Neural cell (in vitro differentiated cells): ENCODE data around the gene CACNA1I. TPM values are rescaled to one million over a fixed set of nuclear protein-coding genes. Genes with fewer than 3 reads are reported as not detected.

Experiments
- H2AFZ ChIP-seq: fragments of 200-600, 300-800 bp; sonication (generic), shearing (Covaris generic); 2 replicates; pipeline ENCODE4 v1.6.0; 2014; ENCODE audit warnings: low read depth, mild to moderate bottlenecking, antibody characterized with exemption, low read length, moderate library complexity
- H3F3A ChIP-seq: fragments of 200-600 bp; shearing (Covaris generic); 2 replicates; pipeline ENCODE4 v1.6.1; 2016; ENCODE audit warnings: mild to moderate bottlenecking, moderate library complexity, mixed read lengths, antibody characterized with exemption, low read length; ENCODE audit not compliant: insufficient read depth, poor library complexity, severe bottlenecking
- H3K27ac ChIP-seq: fragments of 200-600, 300-800 bp; sonication (generic), shearing (Covaris generic); 2 replicates; pipeline ENCODE4 v1.5.1; 2014; ENCODE audit warnings: mild to moderate bottlenecking, low read length, moderate library complexity
- H3K27me3 ChIP-seq: fragments of 300-800, 200-600 bp; sonication (generic), shearing (Covaris generic); 2 replicates; pipeline ENCODE4 v1.6.0; 2014; ENCODE audit warnings: mild to moderate bottlenecking, low read depth, low read length, moderate library complexity; ENCODE audit not compliant: insufficient read depth
- H3K36me3 ChIP-seq: fragments of 300-800, 200-600 bp; sonication (generic), shearing (Covaris generic); 2 replicates; pipeline ENCODE4 v1.5.1; 2014; ENCODE audit warnings: mild to moderate bottlenecking, antibody characterized with exemption, low read length, moderate library complexity; ENCODE audit not compliant: insufficient read depth
- H3K4me2 ChIP-seq: fragments of 300-800, 200-600 bp; sonication (generic), shearing (Covaris generic); 2 replicates; pipeline ENCODE4 v1.6.0; 2014; ENCODE audit warnings: mild to moderate bottlenecking, low read length
- H3K4me3 ChIP-seq: fragments of 300-800, 200-600 bp; sonication (generic), shearing (Covaris generic); 2 replicates; pipeline ENCODE4 v1.5.1; 2014; ENCODE audit warnings: mild to moderate bottlenecking, low read length, moderate library complexity
- H3K79me2 ChIP-seq: fragments of 200-600 bp; shearing (Covaris generic); replicated peaks from 2 replicates; pipeline ENCODE4 v1.6.0; 2014; ENCODE audit warnings: mild to moderate bottlenecking, low read length, moderate library complexity; ENCODE audit not compliant: insufficient read depth
- H3K9ac ChIP-seq: fragments of 300-800, 200-600 bp; sonication (generic), shearing (Covaris generic); 2 replicates; pipeline ENCODE4 v1.6.1; 2016; ENCODE audit warnings: mild to moderate bottlenecking, low read length, mixed read lengths
- H3K9me2 ChIP-seq: fragments of 200-600 bp; shearing (Covaris generic); 2 replicates; pipeline ENCODE4 v1.6.1; 2016; ENCODE audit warnings: mild to moderate bottlenecking, low read length, mixed read lengths; ENCODE audit not compliant: insufficient read depth
- H3K9me3 ChIP-seq: fragments of 200-600, 300-800 bp; sonication (generic), shearing (Covaris generic); 2 replicates; pipeline ENCODE4 v1.6.1; 2016; ENCODE audit warnings: mild to moderate bottlenecking, mixed run types, low read length, moderate library complexity, mixed read lengths
- H4K20me1 ChIP-seq: fragments of 200-600 bp; shearing (Covaris generic); 2 replicates; pipeline ENCODE4 v1.6.1; 2016; ENCODE audit warnings: mild to moderate bottlenecking, mixed run types; ENCODE audit not compliant: insufficient read depth
- CTCF ChIP-seq: fragments of 450-650 bp; IDR thresholded peaks from 2 replicates; pipeline ENCODE4 v1.5.1; 2014; ENCODE audit warnings: antibody characterized with exemption, mild to moderate bottlenecking, moderate library complexity; ENCODE audit not compliant: poor library complexity, severe bottlenecking
- EP300 ChIP-seq: fragments of 450-650 bp; conservative IDR thresholded peaks from 2 replicates; pipeline ENCODE4 v1.6.1; 2014; ENCODE audit warnings: antibody characterized with exemption, mild to moderate bottlenecking, moderate library complexity; ENCODE audit not compliant: poor library complexity, severe bottlenecking
- EZH2 ChIP-seq: fragments of 200-600, 300-800 bp; shearing (Covaris generic), sonication (generic); IDR thresholded peaks from 2 replicates; pipeline ENCODE4 v1.6.1; 2014; ENCODE audit warnings: antibody characterized with exemption, low read length, borderline replicate concordance, mild to moderate bottlenecking; ENCODE audit not compliant: insufficient read depth, poor library complexity, severe bottlenecking
- MXI1 ChIP-seq: fragments of 450-650 bp; conservative IDR thresholded peaks from 2 replicates; pipeline ENCODE4 v1.6.1; 2014; ENCODE audit warnings: antibody characterized with exemption, mild to moderate bottlenecking; ENCODE audit not compliant: poor library complexity, severe bottlenecking
- POLR2AphosphoS5 ChIP-seq: IDR thresholded peaks from 2 replicates; pipeline ENCODE4 v1.6.1; 2012
- RAD21 ChIP-seq: fragments of 450-650 bp; conservative IDR thresholded peaks from 2 replicates; pipeline ENCODE4 v1.6.1; 2014; ENCODE audit warnings: antibody characterized with exemption, mild to moderate bottlenecking, moderate library complexity
- REST ChIP-seq: IDR thresholded peaks from 2 replicates; pipeline ENCODE4 v1.6.1; 2012; ENCODE audit warnings: borderline replicate concordance
- SMC3 ChIP-seq: fragments of 450-650 bp; conservative IDR thresholded peaks from 2 replicates; pipeline ENCODE4 v1.6.1; 2014; ENCODE audit warnings: antibody characterized with exemption, mild to moderate bottlenecking, moderate library complexity; ENCODE audit not compliant: poor library complexity
- TAF1 ChIP-seq: IDR thresholded peaks from 2 replicates; pipeline ENCODE4 v1.6.1; 2012; ENCODE audit warnings: low read depth
- polyA plus RNA-seq: library from polyadenylated mRNA; depleted of rRNA; stranded (reverse); fragments of >200 nt; gene quantifications from 2 replicates; pipeline ENCODE4 v1.2.3, GENCODE V29; 2014

CACNA1I gene
- polyA plus RNA-seq, 1 donor from 2014 or later, result 1.9 TPM

GRCh38 chr22:39589875-39590274 lies 19.3 kb downstream of the CACNA1I start:
- Histone ChIP-seq H3K9me2 (no peaks in the 10 kb centered on the region), H2AFZ (no peak overlapping the region), H3K9me3 (no peaks in the 10 kb centered on the region), H3K79me2 (no peaks in the 10 kb centered on the region), H3K36me3 (no peaks in the 10 kb centered on the region), H3K4me3 (no peak overlapping the region), H3F3A (no peaks in the 10 kb centered on the region), H3K4me2 (no peak overlapping the region), H3K27me3 (no peaks in the 10 kb centered on the region), H4K20me1 (no peaks in the 10 kb centered on the region), H3K9ac (no peak overlapping the region), H3K27ac (no peak overlapping the region)
- TF ChIP-seq POLR2AphosphoS5, result no peak

- Histone ChIP-seq H3K9ac (no peak overlapping the region), H3K27ac (no peak overlapping the region), H3K9me3 (no peaks in the 10 kb centered on the region), H2AFZ (no peak overlapping the region), H3K9me2 (no peaks in the 10 kb centered on the region), H4K20me1 (no peaks in the 10 kb centered on the region), H3K27me3 (peaks cover 4% of the 10 kb centered on the region), H3K4me3 (no peak overlapping the region), H3F3A (no peaks in the 10 kb centered on the region), H3K36me3 (no peaks in the 10 kb centered on the region), H3K79me2 (no peaks in the 10 kb centered on the region), H3K4me2 (no peak overlapping the region)
- TF ChIP-seq EZH2 (no peak), SMC3 (no peak), RAD21 (no peak), MXI1 (no peak), TAF1 (no peak), EP300 (no peak), REST (no peak), POLR2AphosphoS5 (no peak), CTCF (no peak)
Observed at GRCh38 chr22:39592081-39593065, 21.8 kb downstream of the CACNA1I start.
